OCI-LY1 (cell line): ENCODE data around the gene GNG7.
"Not testable (repeated sequence)": the region's sequence is repeated elsewhere in the genome, so short reads cannot be mapped to it uniquely, and the experiment has no call there.

Experiments
- H2AFZ ChIP-seq: fragments of 200-600 bp; sonication (generic), shearing (Covaris generic); 2 replicates; pipeline ENCODE4 v1.6.0; 2014; ENCODE audit warnings: antibody characterized with exemption, mild to moderate bottlenecking, low read length
- H3F3A ChIP-seq: fragments of 200-600 bp; sonication (generic), shearing (Covaris generic); 2 replicates; pipeline ENCODE4 v1.6.0; 2014; ENCODE audit warnings: mild to moderate bottlenecking, antibody characterized with exemption, low read length, moderate library complexity; ENCODE audit not compliant: insufficient read depth
- H3K27ac ChIP-seq: fragments of 200-600 bp; sonication (generic); 2 replicates; pipeline ENCODE4 v1.5.1; 2014; ENCODE audit warnings: low read length, mixed run types, mild to moderate bottlenecking, low read depth; ENCODE audit not compliant: poor library complexity, severe bottlenecking
- H3K27me3 ChIP-seq: fragments of 200-600 bp; sonication (generic); 2 replicates; pipeline ENCODE4 v1.6.0; 2014; ENCODE audit warnings: antibody characterized with exemption, mild to moderate bottlenecking, low read length, moderate library complexity; ENCODE audit not compliant: insufficient read depth
- H3K36me3 ChIP-seq: fragments of 200-600 bp; sonication (generic); 2 replicates; pipeline ENCODE4 v1.6.1; 2014; ENCODE audit warnings: mild to moderate bottlenecking, antibody characterized with exemption, low read length, moderate library complexity, mixed read lengths; ENCODE audit not compliant: insufficient read depth
- H3K4me1 ChIP-seq: fragments of 200-600 bp; sonication (generic); 2 replicates; pipeline ENCODE4 v1.5.1; 2014; ENCODE audit warnings: mild to moderate bottlenecking, low read length, moderate library complexity; ENCODE audit not compliant: insufficient read depth, severe bottlenecking
- H3K4me2 ChIP-seq: fragments of 200-600 bp; sonication (generic), shearing (Covaris generic); 2 replicates; pipeline ENCODE4 v1.6.1; 2014; ENCODE audit warnings: low read length
- H3K4me3 ChIP-seq: fragments of 200-600 bp; sonication (generic); 2 replicates; pipeline ENCODE4 v1.5.1; 2014; ENCODE audit warnings: low read length, low read depth, mild to moderate bottlenecking, mixed read lengths; ENCODE audit not compliant: poor library complexity, severe bottlenecking
- H3K79me2 ChIP-seq: fragments of 200-600 bp; shearing (Covaris generic); 2 replicates; pipeline ENCODE4 v1.6.1; 2016; ENCODE audit warnings: mixed run types, low read length, mixed read lengths; ENCODE audit not compliant: insufficient read depth
- H3K9ac ChIP-seq: fragments of 200-600 bp; sonication (generic), shearing (Covaris generic); 2 replicates; pipeline ENCODE4 v1.6.1; 2014; ENCODE audit warnings: mild to moderate bottlenecking, low read length, mixed read lengths
- H3K9me2 ChIP-seq: fragments of 200-600 bp; sonication (generic), shearing (Covaris generic); 2 replicates; pipeline ENCODE4 v1.6.1; 2014; ENCODE audit warnings: low read depth, mild to moderate bottlenecking, low read length, mixed read lengths
- H3K9me3 ChIP-seq: fragments of 200-600 bp; shearing (Covaris generic); 2 replicates; pipeline ENCODE4 v1.6.1; 2014; ENCODE audit warnings: low read length, mixed read lengths
- H4K20me1 ChIP-seq: fragments of 200-600 bp; sonication (generic), shearing (Covaris generic); 2 replicates; pipeline ENCODE4 v1.6.0; 2016; ENCODE audit warnings: mild to moderate bottlenecking, low read length; ENCODE audit not compliant: insufficient read depth
- CTCF ChIP-seq: fragments of 200-600 bp; sonication (generic), shearing (Covaris generic); IDR thresholded peaks from 2 replicates; pipeline ENCODE4 v1.5.1; 2017; ENCODE audit warnings: mild to moderate bottlenecking, antibody characterized with exemption, low read length, moderate library complexity, mixed read lengths
- EZH2 ChIP-seq: fragments of 200-600 bp; sonication (generic), shearing (Covaris generic); IDR thresholded peaks from 2 replicates; pipeline ENCODE4 v1.8.0; 2017; ENCODE audit warnings: borderline replicate concordance, mixed run types, mild to moderate bottlenecking, antibody characterized with exemption, low read length, moderate library complexity, mixed read lengths

GNG7 gene

GRCh38 chr19:2546128-2547032 is 156.1 kb downstream of the GNG7 start:
- H3K27ac ChIP-seq, result no peak overlapping the region
- no peak overlapping the region for H3K9ac ChIP-seq
- no peaks in the 10 kb centered on the region for H3K9me2 ChIP-seq
- no peaks in the 10 kb centered on the region for H3K79me2 ChIP-seq
- H2AFZ ChIP-seq, result no peak overlapping the region
- no peak overlapping the region for H3K4me3 ChIP-seq
- no peaks in the 10 kb centered on the region; the same call in 1 of the 2 replicates for H3K27me3 ChIP-seq
- TF ChIP-seq CTCF, result no peak
- no peak for TF ChIP-seq EZH2
- no peak overlapping the region for H3K4me2 ChIP-seq
- H3K9me3 ChIP-seq, result no peaks in the 10 kb centered on the region
- no peaks in the 10 kb centered on the region for H4K20me1 ChIP-seq
- H3K36me3 ChIP-seq, result no peaks in the 10 kb centered on the region
- H3F3A ChIP-seq, result no peaks in the 10 kb centered on the region
- no peaks in the 10 kb centered on the region for H3K4me1 ChIP-seq

GRCh38 chr19:2545416-2546127 is 156.9 kb downstream of the GNG7 start:
- not testable (repeated sequence) for H3K4me3 ChIP-seq, H3K79me2 ChIP-seq, H3K4me1 ChIP-seq, H3K9me3 ChIP-seq, H3K9me2 ChIP-seq, H3K36me3 ChIP-seq, H3K4me2 ChIP-seq, H3F3A ChIP-seq, H2AFZ ChIP-seq, H3K27me3 ChIP-seq, H3K9ac ChIP-seq, H4K20me1 ChIP-seq, H3K27ac ChIP-seq

- H3K27me3 ChIP-seq, result no peaks in the 10 kb centered on the region; the same call in 1 of the 2 replicates
- no peak overlapping the region for H3K27ac ChIP-seq
- no peaks in the 10 kb centered on the region for H3K36me3 ChIP-seq
- no peak overlapping the region for H3K4me2 ChIP-seq
- H3K4me1 ChIP-seq, result no peaks in the 10 kb centered on the region
- no peaks in the 10 kb centered on the region for H3K9me2 ChIP-seq
- TF ChIP-seq EZH2, result no peak
- no peak for TF ChIP-seq CTCF
- no peak overlapping the region for H3K9ac ChIP-seq
- H3K79me2 ChIP-seq, result no peaks in the 10 kb centered on the region
- no peaks in the 10 kb centered on the region for H4K20me1 ChIP-seq
- H3F3A ChIP-seq, result no peaks in the 10 kb centered on the region
- no peak overlapping the region for H3K4me3 ChIP-seq
- H2AFZ ChIP-seq, result no peak overlapping the region
- no peaks in the 10 kb centered on the region for H3K9me3 ChIP-seq
These were observed 157.7 kb downstream of the GNG7 start for GRCh38 chr19:2544576-2545415.
